Measurements from ENCODE around the gene MCU. TPM values are rescaled to one million over a fixed set of nuclear protein-coding genes. Genes with fewer than 3 reads are reported as not detected.
"Not testable (repeated sequence)": the region's sequence is repeated elsewhere in the genome, so short reads cannot be mapped to it uniquely, and the experiment has no call there.

MCU gene
- total RNA-seq, 2 experiments from 2014 or later: 9.4 to 9.9 TPM

DNA sequence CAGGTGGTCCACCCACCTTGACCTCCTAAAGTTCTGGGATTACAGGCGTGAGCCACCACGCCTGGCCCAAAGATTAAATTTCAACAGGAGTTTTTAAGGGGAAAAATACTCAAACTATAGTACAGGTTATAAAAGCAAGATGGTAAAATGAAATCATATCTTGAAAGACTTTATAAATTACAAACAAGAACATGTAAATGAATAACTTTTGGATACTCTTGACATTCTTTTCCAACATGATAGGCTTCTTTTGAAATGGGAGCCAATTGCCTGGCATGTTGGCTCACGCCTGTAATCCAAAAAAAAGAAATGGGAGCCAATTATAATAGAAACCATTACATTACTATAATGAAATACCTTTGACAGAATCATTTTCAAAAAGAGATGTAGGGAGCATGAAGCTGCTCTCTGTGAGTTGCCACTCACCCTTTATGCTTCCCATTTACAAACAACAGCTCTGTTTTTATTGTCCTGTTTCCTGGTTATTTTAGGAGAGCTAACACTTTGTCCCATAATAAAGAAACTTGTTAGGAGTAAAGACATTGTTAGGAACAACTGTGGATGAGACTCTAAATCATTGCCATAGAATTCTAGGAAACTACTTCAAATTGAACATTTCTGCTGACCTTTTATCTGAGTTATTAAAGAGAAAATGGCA is 24.6 kb upstream of the MCU start:
- no peak for DNase-seq (ENCODE audit: low spot score)
- Histone ChIP-seq H2AFZ (ENCODE audit: low read length) (no peak overlapping the region), H3K27ac (ENCODE audit: low read depth, low read length, poor library complexity, severe bottlenecking) (no peak overlapping the region), H3K4me1 (ENCODE audit: insufficient read depth, low read length, poor library complexity, severe bottlenecking) (no peaks in the 10 kb centered on the region), H4K20me1 (ENCODE audit: insufficient read depth, low read length) (no peaks in the 10 kb centered on the region), H3K79me2 (ENCODE audit: insufficient read depth, low read depth, low read length) (no peaks in the 10 kb centered on the region), H3K9me2 (ENCODE audit: insufficient read depth, low read length) (no peaks in the 10 kb centered on the region), H3K4me2 (ENCODE audit: low read length) (no peak overlapping the region), H3K9me3 (ENCODE audit: low read length) (no peaks in the 10 kb centered on the region), H3K4me3 (ENCODE audit: low read depth, low read length, poor library complexity, severe bottlenecking) (no peak overlapping the region), H3K36me3 (ENCODE audit: insufficient read depth, low read length) (no peaks in the 10 kb centered on the region)
- ChIA-PET POLR2A (interaction anchor here (0.7 to 1.0 kb wide), 2 partner anchors 20 to 70 kb away, joined by 3 to 4 read pairs; no protein-coding TSS in a partner anchor), CTCF (ENCODE audit: unreplicated experiment) (no interaction called here)
- TF ChIP-seq CTCF (conservative IDR thresholded peaks at IDR 0.05; ENCODE audit: low read length): no peak
- no peak for TF ChIP-seq EZH2phosphoT487 (IDR thresholded peaks at IDR 0.05; ENCODE audit: borderline replicate concordance, low read depth, low read length)
- no TSS peak for BruUV-seq (replicated peaks)
- intact Hi-C loops (cut with micrococcal nuclease; ENCODE audit: unreplicated experiment): no loop called here

DNA sequence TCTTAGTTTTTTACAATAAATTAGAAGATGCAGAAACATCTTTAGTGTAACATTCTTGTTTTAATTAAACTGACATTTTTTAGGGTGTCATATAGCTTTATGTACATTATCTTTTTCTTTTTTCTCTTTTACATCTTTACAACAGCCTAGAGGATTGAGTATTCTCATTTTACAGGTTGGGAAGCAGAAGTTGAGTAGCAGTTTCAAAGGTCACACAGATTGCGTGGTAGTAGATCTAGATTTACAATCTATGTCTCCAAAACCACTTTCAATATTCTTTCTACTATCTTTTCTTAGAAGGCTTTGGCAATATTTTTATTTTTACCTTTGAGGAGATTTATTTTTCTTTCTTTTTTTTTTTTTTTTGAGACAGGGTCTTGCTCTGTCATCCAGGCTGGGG is 18.7 kb upstream of the MCU start:
- no TSS peak for BruUV-seq (replicated peaks)
- ChIA-PET POLR2A (interaction anchor here (1.6 kb wide), 1 partner anchor 9 kb away, joined by 4 read pairs; no protein-coding TSS in a partner anchor), CTCF (ENCODE audit: unreplicated experiment) (no interaction called here)

GRCh38 chr10:72674174-72674573 is 17.8 kb upstream of the MCU start:
- POLR2A ChIA-PET: interaction anchor here (1.6 kb wide), 1 partner anchor 8 kb away, joined by 4 read pairs; no protein-coding TSS in a partner anchor
- CTCF ChIA-PET (ENCODE audit: unreplicated experiment): not testable (repeated sequence)

More for the DNA sequence above, 18.7 kb upstream of the MCU start:
- no peak for DNase-seq (ENCODE audit: low spot score)
- intact Hi-C loops (cut with micrococcal nuclease; ENCODE audit: unreplicated experiment): no loop called here
- Histone ChIP-seq H3K36me3 (ENCODE audit: insufficient read depth, low read length) (no peaks in the 10 kb centered on the region), H3K79me2 (ENCODE audit: insufficient read depth, low read depth, low read length) (no peaks in the 10 kb centered on the region), H3K4me1 (ENCODE audit: insufficient read depth, low read length, poor library complexity, severe bottlenecking) (no peaks in the 10 kb centered on the region), H3K27ac (ENCODE audit: low read depth, low read length, poor library complexity, severe bottlenecking) (no peak overlapping the region), H3K9me3 (ENCODE audit: low read length) (no peaks in the 10 kb centered on the region), H3K4me2 (ENCODE audit: low read length) (no peak overlapping the region), H3K9me2 (ENCODE audit: insufficient read depth, low read length) (no peaks in the 10 kb centered on the region), H2AFZ (ENCODE audit: low read length) (no peak overlapping the region), H3K4me3 (ENCODE audit: low read depth, low read length, poor library complexity, severe bottlenecking) (no peak overlapping the region), H4K20me1 (ENCODE audit: insufficient read depth, low read length) (no peaks in the 10 kb centered on the region)
- TF ChIP-seq CTCF (conservative IDR thresholded peaks at IDR 0.05; ENCODE audit: low read length) (no peak), EZH2phosphoT487 (IDR thresholded peaks at IDR 0.05; ENCODE audit: borderline replicate concordance, low read depth, low read length) (no peak)

More at GRCh38 chr10:72674174-72674573, 17.8 kb upstream of the MCU start:
- BruUV-seq (replicated peaks); H3K4me2 ChIP-seq (ENCODE audit: low read length); H3K9me3 ChIP-seq (ENCODE audit: low read length); H3K9me2 ChIP-seq (ENCODE audit: insufficient read depth, low read length); H3K79me2 ChIP-seq (ENCODE audit: insufficient read depth, low read depth, low read length); H4K20me1 ChIP-seq (ENCODE audit: insufficient read depth, low read length); H3K36me3 ChIP-seq (ENCODE audit: insufficient read depth, low read length); H2AFZ ChIP-seq (ENCODE audit: low read length); H3K27ac ChIP-seq (ENCODE audit: low read depth, low read length, poor library complexity, severe bottlenecking); H3K4me1 ChIP-seq (ENCODE audit: insufficient read depth, low read length, poor library complexity, severe bottlenecking); H3K4me3 ChIP-seq (ENCODE audit: low read depth, low read length, poor library complexity, severe bottlenecking); intact Hi-C loops (cut with micrococcal nuclease; ENCODE audit: unreplicated experiment); DNase-seq (ENCODE audit: low spot score): not testable (repeated sequence)
